Adrenal gland (tissue), 5 donors: ENCODE results near the gene DIAPH3.

Experiments
- CTCF ChIP-seq, 6 experiments: fragments of 450-650 bp in 4 of 6; fragments of 200-600 bp in 2 of 6; sonication (generic) in 1 of 6; IDR thresholded peaks; 1 replicate in 5 of 6; 2 replicates in 1 of 6; pipeline versions ENCODE4 v1.5.1 to v1.8.0; 2016 to 2021; ENCODE audit warnings: antibody characterized with exemption in 6 of 6, mild to moderate bottlenecking in 2 of 6, moderate library complexity in 1 of 6
- POLR2A ChIP-seq, 2 donors: fragments of 450-650 bp; IDR thresholded peaks; one replicate each; pipeline ENCODE4 v1.6.1; 2017; ENCODE audit warnings: antibody characterized with exemption in 2 of 2, mild to moderate bottlenecking in 2 of 2, moderate library complexity in 1 of 2
- donor health status: DM: no; HTN: no; CAD: no.

GRCh38 chr13:60172111-60172510 is 8.4 kb upstream of the DIAPH3 start:
- no peak for TF ChIP-seq CTCF (IDR thresholded peaks at IDR 0.05)
- TF ChIP-seq POLR2A (IDR thresholded peaks at IDR 0.05): no peak
